CD14-positive monocyte (primary cell): ENCODE results near the gene SOS1. TPM values are rescaled to one million over a fixed set of nuclear protein-coding genes. Genes with fewer than 3 reads are reported as not detected.
"Not testable (repeated sequence)": the region's sequence is repeated elsewhere in the genome, so short reads cannot be mapped to it uniquely, and the experiment has no call there.

ENCODE experiments used
- DNase-seq, 3 donors: peaks; one replicate each; pipeline ENCODE4 v3.0.0-alpha.2; 2011 to 2022
- H2AFZ ChIP-seq: 2 replicates; pipeline ENCODE4 v1.6.0; 2012; ENCODE audit warnings: mild to moderate bottlenecking, low read depth, low read length, inconsistent platforms; ENCODE audit not compliant: insufficient read depth, poor library complexity, severe bottlenecking
- H3K27ac ChIP-seq, 2 donors: 1 replicate in 1 of 2; 2 replicates in 1 of 2; pipeline ENCODE4 v1.5.1; 2012 to 2013; ENCODE audit warnings: low read length in 2 of 2, control low read depth in 1 of 2, inconsistent platforms in 1 of 2, low read depth in 1 of 2, mild to moderate bottlenecking in 1 of 2
- H3K27me3 ChIP-seq, 2 donors: one replicate each; pipeline versions ENCODE4 v1.6.0 to v1.6.1; 2011 to 2013; ENCODE audit warnings: low read length in 2 of 2; ENCODE audit not compliant: control insufficient read depth in 2 of 2, insufficient read depth in 2 of 2
- H3K36me3 ChIP-seq, 2 donors: replicated peaks in 1 of 2; 1 replicate in 1 of 2; 2 replicates in 1 of 2; pipeline versions ENCODE4 v1.5.1 to v1.6.1; 2012 to 2013; ENCODE audit warnings: low read length in 2 of 2, control low read depth in 1 of 2, inconsistent platforms in 1 of 2, mild to moderate bottlenecking in 1 of 2; ENCODE audit not compliant: insufficient read depth in 2 of 2, control insufficient read depth in 1 of 2
- H3K4me1 ChIP-seq, 2 donors: 1 replicate in 1 of 2; 2 replicates in 1 of 2; pipeline versions ENCODE4 v1.5.1 to v1.6.1; 2012 to 2013; ENCODE audit warnings: low read length in 2 of 2, control low read depth in 1 of 2, inconsistent platforms in 1 of 2, mild to moderate bottlenecking in 1 of 2, moderate library complexity in 1 of 2; ENCODE audit not compliant: insufficient read depth in 2 of 2, control insufficient read depth in 1 of 2
- H3K4me2 ChIP-seq: replicated peaks from 2 replicates; pipeline ENCODE3; 2012; ENCODE audit warnings: low read length, moderate library complexity, mild to moderate bottlenecking; ENCODE audit not compliant: poor library complexity, severe bottlenecking; ENCODE audit errors: extremely low read depth
- H3K4me3 ChIP-seq, 3 experiments: fragments of 200-600 bp in 1 of 3; sonication (generic) in 1 of 3; replicated peaks in 1 of 3; 1 replicate in 2 of 3; 2 replicates in 1 of 3; pipeline ENCODE4 v1.5.1; 2011 to 2013; ENCODE audit warnings: low read length in 3 of 3, mild to moderate bottlenecking in 3 of 3, control low read depth in 2 of 3, low read depth in 2 of 3, inconsistent platforms in 1 of 3, moderate library complexity in 1 of 3
- H3K79me2 ChIP-seq: 2 replicates; pipeline ENCODE4 v1.6.0; 2012; ENCODE audit warnings: mild to moderate bottlenecking, control low read depth, inconsistent platforms, low read length, moderate library complexity; ENCODE audit not compliant: insufficient read depth
- H3K9ac ChIP-seq: 2 replicates; pipeline ENCODE4 v1.6.0; 2017; ENCODE audit warnings: low read length, mild to moderate bottlenecking; ENCODE audit not compliant: insufficient read depth, poor library complexity, severe bottlenecking
- H3K9me3 ChIP-seq, 2 donors: replicated peaks in 1 of 2; 1 replicate in 1 of 2; 2 replicates in 1 of 2; pipeline versions ENCODE4 v1.5.1 to v1.6.1; 2012 to 2013; ENCODE audit warnings: low read length in 2 of 2, control low read depth in 1 of 2; ENCODE audit not compliant: control insufficient read depth in 1 of 2, insufficient read depth in 1 of 2
- H4K20me1 ChIP-seq: 2 replicates; pipeline ENCODE4 v1.6.0; 2012; ENCODE audit warnings: mild to moderate bottlenecking, low read length, control low read depth, moderate library complexity; ENCODE audit not compliant: insufficient read depth
- H3K27ac Mint-ChIP-seq, 7 donors: one replicate each; pipeline ENCODE4 v1.8.0; 2020; ENCODE audit warnings: mild to moderate bottlenecking in 7 of 7, mixed read lengths in 7 of 7, moderate library complexity in 6 of 7, inconsistent platforms in 2 of 7
- H3K27me3 Mint-ChIP-seq, 3 donors: one replicate each; pipeline ENCODE4 v1.8.0; 2021 to 2022; ENCODE audit warnings: low read depth in 3 of 3, mild to moderate bottlenecking in 3 of 3, mixed read lengths in 3 of 3, moderate library complexity in 3 of 3, inconsistent platforms in 1 of 3
- H3K36me3 Mint-ChIP-seq, 2 donors: one replicate each; pipeline ENCODE4 v1.8.0; 2020; ENCODE audit warnings: mixed read lengths in 2 of 2, inconsistent platforms in 1 of 2, mild to moderate bottlenecking in 1 of 2
- H3K4me1 Mint-ChIP-seq: one replicate; pipeline ENCODE4 v1.8.0; 2020; ENCODE audit warnings: mild to moderate bottlenecking, mixed read lengths
- H3K4me3 Mint-ChIP-seq, 2 donors: one replicate each; pipeline ENCODE4 v1.8.0; 2020; ENCODE audit warnings: mild to moderate bottlenecking in 2 of 2, mixed read lengths in 2 of 2, moderate library complexity in 1 of 2
- H3K9me3 Mint-ChIP-seq, 7 donors: one replicate each; pipeline ENCODE4 v1.8.0; 2020 to 2022; ENCODE audit warnings: mixed read lengths in 7 of 7, mild to moderate bottlenecking in 6 of 7, moderate library complexity in 6 of 7, inconsistent platforms in 2 of 7
- CTCF ChIP-seq: fragments of 200-600 bp; IDR thresholded peaks from one replicate; pipeline ENCODE4 v1.8.0; 2022; ENCODE audit warnings: antibody characterized with exemption, mild to moderate bottlenecking
- WGBS: methylation state at CpG from one replicate; pipeline ENCODE4 v1.1.5; 2013; ENCODE audit warnings: missing lambda C conversion rate; ENCODE audit not compliant: insufficient coverage; 5-methylcytosine and 5-hydroxymethylcytosine counted together
- intact Hi-C, 2 donors: fragments of 100-400 bp; cut with micrococcal nuclease; formaldehyde crosslinking; loops; one replicate each; pipeline versions ENCODE4 v1.15.0 to v1.15.1; 2023
- polyA plus RNA-seq, 3 donors: library from polyadenylated mRNA; depleted of rRNA in 1 of 3; unstranded in 2 of 3; stranded (reverse) in 1 of 3; fragments of 300-500 nt in 2 of 3; fragments of >200 nt in 1 of 3; fragmentation: Illumina TruSeq in 2 of 3; gene quantifications; 1 replicate in 2 of 3; 2 replicates in 1 of 3; pipeline ENCODE4 v1.2.3, GENCODE V29; 2012 to 2021

The SOS1 gene
- polyA plus RNA-seq, 3 donors: 5.3 to 15.6 (median 7.7) TPM

DNA sequence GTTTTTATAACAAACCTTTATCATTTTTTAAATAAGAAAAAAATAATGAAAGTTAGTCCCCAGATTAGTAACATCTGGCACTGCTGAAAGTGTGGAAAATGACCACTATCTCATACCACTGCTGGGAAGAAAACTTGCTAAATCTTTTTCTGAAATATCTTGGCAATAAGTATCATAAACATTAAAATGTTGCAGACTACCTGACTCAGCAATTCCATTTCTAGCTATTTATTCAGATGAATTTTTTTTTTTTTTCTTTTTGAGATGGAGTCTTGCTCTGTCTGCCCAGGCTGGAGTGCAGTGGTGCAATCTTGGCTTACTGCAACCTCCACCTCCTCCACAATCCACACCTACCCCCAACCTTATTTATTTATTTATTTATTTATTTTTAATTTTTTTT lies 35.3 kb upstream of the SOS1 start:
- Histone ChIP-seq H3K4me2 (no peak overlapping the region), H3K9me3 (no peaks in the 10 kb centered on the region), H3K79me2 (no peaks in the 10 kb centered on the region), H3K4me3 (no peak overlapping the region), H4K20me1 (no peaks in the 10 kb centered on the region), H3K9ac (no peak overlapping the region), H3K4me1 (no peaks in the 10 kb centered on the region), H3K36me3 (no peaks in the 10 kb centered on the region), H3K27ac (no peak overlapping the region), H2AFZ (no peak overlapping the region), H3K27me3 (no peaks in the 10 kb centered on the region)
- Mint-ChIP-seq H3K36me3 (no peaks in the 10 kb centered on the region), H3K27me3 (peaks cover 0 to 2% (median 1%) of the 10 kb centered on the region in 3 donors), H3K4me3 (no peak overlapping the region), H3K27ac (no peak overlapping the region), H3K9me3 (no peaks in the 10 kb centered on the region), H3K4me1 (no peaks in the 10 kb centered on the region)
- intact Hi-C loops: no loop called here
- TF ChIP-seq CTCF: no peak
- DNase-seq: no peak

DNA sequence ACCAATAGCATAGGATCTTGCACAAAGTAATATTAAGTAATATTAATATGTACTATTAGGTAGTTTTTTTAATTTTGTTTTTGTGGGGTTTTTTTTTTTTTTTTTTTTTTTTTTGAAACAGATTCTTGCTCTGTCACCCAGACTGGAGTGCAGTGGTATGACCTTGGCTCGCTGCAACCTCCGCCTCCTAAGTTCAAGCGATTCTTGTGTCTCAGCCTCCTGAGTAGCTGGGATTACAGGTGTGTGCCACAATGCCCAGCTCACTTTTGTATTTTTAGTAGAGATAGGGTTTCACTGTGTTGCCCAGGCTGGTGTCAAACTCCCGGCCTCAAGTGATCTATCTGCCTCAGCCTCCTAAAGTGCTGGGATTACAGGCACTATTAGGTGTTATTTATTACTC lies 34.7 kb upstream of the SOS1 start:
- intact Hi-C loops, H3K4me3 Mint-ChIP-seq, H3K4me2 ChIP-seq, H4K20me1 ChIP-seq, H3K36me3 Mint-ChIP-seq, H3K4me1 Mint-ChIP-seq, H3K4me3 ChIP-seq, H3K27me3 ChIP-seq, H3K9me3 ChIP-seq, H3K9me3 Mint-ChIP-seq, H3K27me3 Mint-ChIP-seq, H3K27ac ChIP-seq, H3K27ac Mint-ChIP-seq, H3K4me1 ChIP-seq, H2AFZ ChIP-seq, H3K9ac ChIP-seq, H3K79me2 ChIP-seq, DNase-seq, H3K36me3 ChIP-seq: not testable (repeated sequence)
- 100% methylated on average over 3 of the region's 4 CpGs for WGBS
